Stimulated activated CD4-positive, alpha-beta T cell treated with anti-CD3 and anti-CD28 coated beads, Interleukin-4, amount 100 ng/mL, for 4 hours (primary cell): ENCODE results near the gene IGFL2.
"Not testable (repeated sequence)": the region's sequence is repeated elsewhere in the genome, so short reads cannot be mapped to it uniquely, and the experiment has no call there.

Experiments
- DNase-seq, 2 experiments: peaks; one replicate each; pipeline ENCODE4 v3.0.0-alpha.2; 2020

Gene IGFL2

DNA sequence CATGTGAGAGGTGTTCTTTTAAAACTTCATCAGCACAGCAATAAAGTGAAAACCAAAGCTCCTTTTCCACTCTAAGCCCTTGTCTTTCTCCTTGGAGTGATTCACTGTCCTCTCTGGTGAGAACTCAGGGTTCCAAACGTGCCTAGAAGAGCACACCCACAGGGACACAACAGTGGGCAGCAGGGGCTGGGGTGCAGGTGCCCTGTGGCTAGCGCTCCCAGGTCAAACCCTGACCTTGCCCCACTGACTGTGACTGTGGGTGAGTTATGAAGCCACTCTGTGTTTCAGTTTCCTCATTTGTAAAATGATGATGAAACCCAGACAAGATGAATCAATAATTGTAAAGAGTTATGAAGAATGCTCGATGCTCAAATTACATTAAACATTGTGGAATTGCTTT is 43.9 kb downstream of the IGFL2 start:
- no peak for DNase-seq

- DNase-seq: not testable (repeated sequence)
These were observed 44.6 kb downstream of the IGFL2 start for GRCh38 chr19:46192626-46192991.

DNA sequence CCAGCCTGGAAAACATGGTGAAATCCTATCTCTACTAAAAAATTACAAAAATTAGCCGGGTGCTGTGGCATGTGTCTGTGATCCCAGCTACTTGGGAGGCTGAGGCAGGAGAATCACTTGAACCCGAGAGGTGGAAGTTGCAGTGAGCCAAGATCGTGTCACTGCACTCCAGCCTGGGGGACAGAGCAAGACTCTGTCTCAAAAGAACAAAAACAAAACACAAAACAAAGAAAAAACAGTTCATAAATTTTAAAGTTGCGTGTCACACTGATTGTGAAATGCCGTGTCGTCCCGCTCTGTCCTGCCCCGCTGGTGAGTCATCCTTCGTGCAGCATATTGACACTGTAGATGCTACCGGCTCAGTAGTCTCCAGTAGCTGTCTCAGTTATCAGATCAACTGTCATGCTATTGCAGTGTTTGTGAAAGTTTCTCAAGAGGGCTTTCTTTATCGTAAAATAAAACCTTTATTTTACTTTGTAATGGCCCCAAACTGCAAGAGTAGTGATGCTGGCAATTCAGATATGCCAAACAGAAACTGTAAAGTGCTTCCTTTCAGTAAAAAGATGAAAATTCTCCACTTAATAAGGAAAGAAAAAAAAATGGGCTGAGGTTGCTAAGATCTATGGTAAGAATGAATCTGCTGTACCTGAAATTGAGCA is 45.1 kb downstream of the IGFL2 start:
- DNase-seq: no peak

DNA sequence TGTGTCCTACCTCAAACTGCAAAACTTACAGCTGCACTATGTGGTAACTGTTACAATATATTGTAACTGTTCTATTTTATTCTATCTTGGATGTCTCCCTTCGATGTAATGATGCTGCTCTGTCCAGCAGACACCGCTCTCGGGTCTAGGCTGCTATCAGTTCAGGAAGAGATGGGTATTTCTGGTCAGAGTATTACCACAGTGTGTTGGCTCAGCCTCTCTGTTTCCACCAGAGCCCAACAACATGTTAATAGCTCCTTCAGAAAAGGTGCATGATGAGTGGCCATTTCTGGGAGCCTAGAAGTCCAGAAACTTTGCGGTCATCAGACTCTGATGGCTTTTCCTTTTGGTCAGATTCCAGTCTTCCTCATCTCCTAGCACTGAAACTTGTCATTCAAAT is 45.6 kb downstream of the IGFL2 start:
- no peak for DNase-seq

DNA sequence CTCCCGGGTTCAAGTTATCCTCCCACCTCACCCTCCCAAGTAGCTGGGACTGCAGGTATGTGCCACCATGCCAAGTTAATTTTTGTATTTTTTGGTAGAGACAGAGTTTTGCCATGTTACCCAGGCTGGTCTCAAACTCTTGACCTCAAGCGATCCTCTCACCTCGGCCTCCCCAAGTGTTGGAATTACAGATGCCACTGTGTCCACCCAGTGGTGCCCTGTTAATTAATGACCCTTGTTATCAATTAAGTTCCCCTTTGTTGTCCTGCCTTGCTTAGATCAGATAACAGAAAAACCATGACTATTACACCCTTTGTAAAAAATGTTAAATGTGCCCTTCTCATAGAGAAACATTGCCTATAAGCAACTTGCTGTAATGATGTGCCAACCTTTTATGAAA is 47.1 kb downstream of the IGFL2 start:
- DNase-seq: no peak

- not testable (repeated sequence) for DNase-seq
These were observed 47.9 kb downstream of the IGFL2 start for GRCh38 chr19:46195919-46196318.

GRCh38 chr19:46196410-46197124 is 48.5 kb downstream of the IGFL2 start:
- DNase-seq: no peak

GRCh38 chr19:46197314-46198070 is 49.5 kb downstream of the IGFL2 start:
- no peak for DNase-seq

- DNase-seq: no peak
These were observed 50.7 kb downstream of the IGFL2 start for GRCh38 chr19:46198756-46199155.

DNA sequence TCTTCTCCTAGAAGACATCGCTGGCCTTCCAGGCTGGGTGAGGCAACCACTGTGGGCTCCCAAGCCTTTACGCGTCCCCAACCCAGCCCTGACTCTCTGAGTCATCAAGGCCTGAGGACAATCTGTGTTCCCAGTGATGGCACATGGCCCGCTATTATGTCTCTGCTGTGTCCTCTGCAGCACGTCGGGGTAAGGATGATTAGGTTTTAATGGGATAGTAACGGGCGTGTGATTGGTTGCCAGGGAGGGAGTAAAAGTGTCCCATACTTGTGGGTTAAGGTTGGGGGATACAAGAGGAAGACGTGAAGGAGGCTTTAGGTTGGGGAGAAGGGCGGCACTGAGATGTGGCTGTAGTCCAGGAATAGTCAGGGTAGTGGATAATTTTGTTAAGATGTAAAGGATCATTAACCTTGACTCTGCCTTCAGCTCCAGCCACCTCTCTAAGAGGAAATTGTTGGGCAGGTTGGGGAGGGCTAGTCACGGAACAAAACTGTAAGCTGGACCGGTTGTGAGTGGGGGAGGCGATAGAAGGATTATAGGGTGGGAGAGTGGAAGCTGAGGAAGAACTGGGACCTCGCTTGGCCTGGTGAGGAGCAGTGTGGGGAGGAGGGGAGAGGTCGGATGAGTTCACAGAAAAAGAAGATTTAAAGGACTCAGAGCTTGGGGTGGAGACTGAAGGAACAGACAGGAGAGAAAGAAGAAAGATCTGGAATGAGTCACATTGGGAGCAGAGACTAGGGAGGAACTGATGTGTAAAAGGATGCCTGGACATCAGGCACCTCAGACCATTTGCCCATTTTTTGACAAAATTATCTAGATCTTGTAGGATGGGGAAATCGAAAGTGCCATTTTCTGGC is 53.6 kb downstream of the IGFL2 start:
- DNase-seq: no peak

- no peak for DNase-seq
These were observed 54.4 kb downstream of the IGFL2 start for GRCh38 chr19:46202426-46202825.

DNA sequence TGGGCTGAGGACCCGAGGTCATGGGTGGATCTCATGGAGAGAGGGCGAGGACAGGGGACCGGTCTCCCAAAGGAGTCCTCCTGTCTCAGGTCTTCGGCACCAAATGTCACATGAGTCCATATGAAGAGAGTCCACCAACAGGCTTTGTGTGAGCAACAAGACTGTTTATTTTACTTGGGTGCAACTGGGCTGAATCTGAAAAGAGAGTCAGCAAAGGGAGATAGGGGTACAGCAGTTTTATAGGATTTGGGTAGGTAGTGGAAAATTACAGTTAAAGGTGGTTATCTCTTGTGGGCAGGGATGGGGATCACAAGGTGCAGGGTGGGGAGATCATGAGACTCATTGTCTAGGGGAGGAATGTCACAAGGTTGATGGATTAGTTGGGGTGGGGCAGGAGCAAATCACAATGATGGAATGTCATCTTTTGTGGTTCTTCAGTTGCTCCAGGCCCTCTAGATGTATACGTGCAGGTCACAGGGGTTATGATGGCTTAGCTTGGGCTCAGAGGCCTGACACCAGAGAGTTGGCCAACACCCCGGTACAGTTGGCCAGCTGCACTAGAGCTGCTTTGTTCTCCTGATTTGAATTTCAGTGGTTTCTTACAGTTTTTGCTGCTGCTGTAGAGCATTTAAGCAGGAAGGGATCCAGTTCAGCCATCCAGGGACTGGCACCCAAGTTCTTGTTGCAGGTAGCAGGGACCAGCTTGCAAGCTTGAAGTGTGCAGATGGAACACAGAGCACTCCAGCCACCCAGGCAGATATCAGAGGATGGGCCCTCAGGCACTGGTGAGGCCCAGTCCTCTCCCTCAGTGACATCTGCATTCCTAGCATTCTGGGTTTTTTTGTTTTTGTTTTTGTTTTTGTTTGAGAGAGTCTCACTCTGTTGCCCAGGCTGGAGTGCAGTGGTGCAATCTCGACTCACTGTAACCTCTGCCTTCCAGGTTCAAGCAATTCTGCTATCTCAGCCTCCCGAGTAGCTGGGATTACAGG is 55.1 kb downstream of the IGFL2 start:
- DNase-seq: no peak

- no peak for DNase-seq
These were observed 56.0 kb downstream of the IGFL2 start for GRCh38 chr19:46204008-46204407.

- no peak for DNase-seq
These were observed 57.3 kb downstream of the IGFL2 start for GRCh38 chr19:46205183-46205984.

DNA sequence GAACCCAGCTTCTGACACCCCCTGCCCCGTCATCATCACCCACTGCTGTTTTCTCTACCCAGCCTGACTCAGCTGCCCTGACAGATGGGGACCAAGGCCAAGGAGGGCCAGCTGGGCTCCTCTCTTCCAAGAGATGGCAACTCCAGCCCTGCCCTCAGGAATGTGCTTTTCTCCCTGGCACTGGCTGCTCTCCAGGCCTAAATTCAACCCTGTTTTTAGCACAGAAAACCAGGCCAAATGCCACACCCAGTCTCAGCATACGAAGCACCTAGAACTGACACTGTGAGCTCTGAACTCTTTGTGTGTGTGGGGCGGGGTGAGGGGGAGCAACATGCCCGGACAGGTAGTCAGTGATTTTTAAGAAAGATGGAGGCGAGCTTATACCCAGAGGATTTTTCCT is 58.1 kb downstream of the IGFL2 start:
- no peak for DNase-seq

DNA sequence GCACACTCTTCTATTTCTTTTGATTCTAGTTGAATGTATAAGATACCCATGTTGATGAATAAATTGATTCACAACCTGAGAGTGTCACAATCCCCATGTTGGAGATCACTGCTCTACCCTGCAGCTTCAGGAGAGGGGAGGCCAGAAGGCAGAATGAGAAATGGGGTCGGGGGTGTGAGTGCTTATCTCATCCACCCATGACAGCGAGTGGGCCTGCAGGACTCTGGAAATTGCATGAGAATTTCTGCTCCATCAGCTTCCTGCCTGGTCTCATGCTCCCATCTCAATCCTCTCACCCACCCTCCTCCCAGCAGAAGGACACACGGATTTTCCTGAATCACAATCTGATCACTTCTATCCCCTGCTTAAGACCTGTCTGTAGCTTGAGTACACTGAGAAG is 58.6 kb downstream of the IGFL2 start:
- DNase-seq: no peak

GRCh38 chr19:46207858-46208257 is 59.8 kb downstream of the IGFL2 start:
- not testable (repeated sequence) for DNase-seq

GRCh38 chr19:46209051-46209450 is 61.0 kb downstream of the IGFL2 start:
- no peak for DNase-seq

DNA sequence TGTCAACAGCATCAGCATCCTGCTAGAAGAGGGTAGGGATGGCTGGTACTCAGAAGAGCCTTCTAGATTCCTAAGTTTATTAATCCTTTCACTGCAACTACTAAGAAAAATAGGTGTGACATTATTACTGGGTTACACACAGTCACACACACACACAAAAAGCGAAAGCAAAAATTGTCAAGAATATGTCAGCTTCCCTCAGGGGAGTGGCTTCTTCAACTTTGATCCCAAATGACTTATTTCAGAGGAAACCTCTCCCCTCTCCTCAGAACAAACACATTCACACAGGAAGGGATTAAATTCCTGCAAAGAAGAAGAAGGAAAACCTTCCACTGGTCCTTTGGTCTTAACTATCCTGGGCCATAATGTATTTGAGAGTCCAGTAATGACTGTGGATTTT is 61.4 kb downstream of the IGFL2 start:
- no peak for DNase-seq

DNA sequence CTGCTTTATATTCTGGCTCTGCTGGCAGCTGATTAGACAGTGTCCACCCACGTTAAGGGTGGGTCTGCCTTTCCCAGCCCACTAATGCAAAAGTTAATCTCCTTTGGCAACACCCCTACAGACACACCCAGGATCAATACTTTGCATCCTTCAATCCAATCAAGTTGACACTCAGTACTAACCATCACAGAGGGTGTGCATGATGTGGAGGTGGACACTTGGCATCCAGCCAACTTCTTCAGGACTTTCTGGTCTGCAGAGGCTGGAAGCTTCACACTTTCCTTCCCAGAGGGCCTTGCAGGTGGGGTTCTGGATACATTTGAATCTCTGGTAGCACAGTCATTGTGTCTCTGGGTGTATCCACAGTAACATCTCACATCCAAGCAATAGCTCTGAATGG is 62.6 kb downstream of the IGFL2 start:
- DNase-seq: no peak
